WTC11 (cell line): ENCODE data around the gene FRMD4A. TPM values are rescaled to one million over a fixed set of nuclear protein-coding genes. Genes with fewer than 3 reads are reported as not detected.

Experiments used
- ATAC-seq: fragments of 200-7000 bp; cut with Tn5 transposase; 2 replicates; pipeline ENCODE4 v1.10.0; 2021; ENCODE audit warnings: mild to moderate bottlenecking, moderate library complexity
- CTCF ChIA-PET: fragments of 300-600 bp; sonication (Branson Sonifier 250); formaldehyde crosslinking; loops from one replicate; lab custom pipeline; 2021; ENCODE audit warnings: antibody characterized with exemption; lab: Charles Lee
- POLR2A ChIA-PET: fragments of 350-600 bp; sonication (Branson Sonifier 250); formaldehyde crosslinking; loops from one replicate; lab custom pipeline; 2021; ENCODE audit warnings: antibody characterized with exemption; lab: Charles Lee
- DNase-seq: peaks from one replicate; pipeline ENCODE4 v3.0.0; 2021; ENCODE audit warnings: low spot score
- H3K27ac Mint-ChIP-seq: 2 replicates; pipeline ENCODE4 v1.8.0; 2021; ENCODE audit warnings: mixed read lengths
- H3K27me3 Mint-ChIP-seq: 2 replicates; pipeline ENCODE4 v1.8.0; 2021; ENCODE audit warnings: low read depth, mild to moderate bottlenecking, moderate library complexity, mixed read lengths
- H3K36me3 Mint-ChIP-seq: 2 replicates; pipeline ENCODE4 v1.8.0; 2021; ENCODE audit warnings: mixed read lengths
- H3K4me1 Mint-ChIP-seq: 2 replicates; pipeline ENCODE4 v1.8.0; 2022; ENCODE audit warnings: mixed read lengths
- H3K4me3 Mint-ChIP-seq: 2 replicates; pipeline ENCODE4 v1.8.0; 2021; ENCODE audit warnings: mild to moderate bottlenecking, moderate library complexity, mixed read lengths
- H3K9me3 Mint-ChIP-seq: 2 replicates; pipeline ENCODE4 v1.8.0; 2021; ENCODE audit warnings: mixed read lengths
- CREB1 ChIP-seq: sonication (generic); formaldehyde crosslinking; IDR thresholded peaks from 2 replicates; pipeline ENCODE4 v1.8.0; 2023; ENCODE audit warnings: mild to moderate bottlenecking, missing genetic modification reagents
- CREM ChIP-seq: sonication (generic); formaldehyde crosslinking; IDR thresholded peaks from 2 replicates; pipeline ENCODE4 v1.8.1; 2022; ENCODE audit warnings: mild to moderate bottlenecking, missing genetic modification reagents, moderate library complexity
- ETV6 ChIP-seq: sonication (generic); formaldehyde crosslinking; IDR thresholded peaks from 2 replicates; pipeline ENCODE4 v1.8.1; 2022; ENCODE audit warnings: mild to moderate bottlenecking, missing genetic modification reagents
- GABPB1 ChIP-seq: sonication (generic); formaldehyde crosslinking; IDR thresholded peaks from 2 replicates; pipeline ENCODE4 v1.8.1; 2023; ENCODE audit warnings: mild to moderate bottlenecking, missing genetic modification reagents
- OVOL2 ChIP-seq: fragments of 250-450 bp; sonication (Bioruptor Pico); IDR thresholded peaks from 2 replicates; pipeline ENCODE4 v1.9.0; 2021; ENCODE audit warnings: mild to moderate bottlenecking, borderline replicate concordance
- PRRX2 ChIP-seq: fragments of 250-450 bp; sonication (Bioruptor Pico); IDR thresholded peaks from 2 replicates; pipeline ENCODE4 v1.8.0; 2021; ENCODE audit warnings: mild to moderate bottlenecking
- RELA ChIP-seq: sonication (generic); formaldehyde crosslinking; IDR thresholded peaks from 2 replicates; pipeline ENCODE4 v1.8.1; 2022; ENCODE audit warnings: missing genetic modification reagents, mild to moderate bottlenecking, borderline replicate concordance
- SMAD4 ChIP-seq: sonication (generic); formaldehyde crosslinking; IDR thresholded peaks from 2 replicates; pipeline ENCODE4 v1.8.0; 2022; ENCODE audit warnings: mild to moderate bottlenecking, missing genetic modification reagents
- SOX15 ChIP-seq: fragments of 250-450 bp; sonication (Bioruptor Pico); IDR thresholded peaks from 2 replicates; pipeline ENCODE4 v1.9.0; 2021; ENCODE audit warnings: mild to moderate bottlenecking
- TEAD4 ChIP-seq: sonication (generic); formaldehyde crosslinking; IDR thresholded peaks from 2 replicates; pipeline ENCODE4 v1.8.0; 2022; ENCODE audit warnings: mild to moderate bottlenecking, missing genetic modification reagents
- USF1 ChIP-seq: sonication (generic); formaldehyde crosslinking; IDR thresholded peaks from 2 replicates; pipeline ENCODE4 v1.8.0; 2022; ENCODE audit warnings: mild to moderate bottlenecking, missing genetic modification reagents
- ZNF532 ChIP-seq: fragments of 250-450 bp; sonication (Bioruptor Pico); IDR thresholded peaks from 2 replicates; pipeline ENCODE4 v1.9.0; 2021; ENCODE audit warnings: mild to moderate bottlenecking, borderline replicate concordance
- total RNA-seq: library from RNA; stranded (reverse); gene quantifications from 3 replicates; pipeline ENCODE4 v1.2.3, GENCODE V29; 2021
- TF ChIP-seq, protein P1 (sequence below): fragments of 250-450 bp; sonication (Bioruptor Pico); IDR thresholded peaks from 2 replicates; pipeline ENCODE4 v1.8.0; 2021; ENCODE audit warnings: mild to moderate bottlenecking
- TF ChIP-seq, protein P2 (sequence below): fragments of 250-450 bp; sonication (Bioruptor Pico); IDR thresholded peaks from 2 replicates; pipeline ENCODE4 v2.1.2; 2022; ENCODE audit warnings: mild to moderate bottlenecking, moderate library complexity
- TF ChIP-seq, protein P3 (sequence below): fragments of 250-450 bp; sonication (Bioruptor Pico); conservative IDR thresholded peaks from 2 replicates; pipeline ENCODE4 v1.9.0; 2021; ENCODE audit warnings: mild to moderate bottlenecking
- TF ChIP-seq, protein P4 (sequence below): fragments of 250-450 bp; sonication (Bioruptor Pico); IDR thresholded peaks from 2 replicates; pipeline ENCODE4 v1.9.0; 2021; ENCODE audit warnings: moderate library complexity, mild to moderate bottlenecking, inconsistent platforms, borderline replicate concordance
- TF ChIP-seq, protein P5 (sequence below): sonication (generic); formaldehyde crosslinking; IDR thresholded peaks from 2 replicates; pipeline ENCODE4 v1.8.0; 2023; ENCODE audit warnings: missing genetic modification reagents

The FRMD4A gene
- total RNA-seq, 1 experiment from 2014 or later: 35.5 TPM

DNA sequence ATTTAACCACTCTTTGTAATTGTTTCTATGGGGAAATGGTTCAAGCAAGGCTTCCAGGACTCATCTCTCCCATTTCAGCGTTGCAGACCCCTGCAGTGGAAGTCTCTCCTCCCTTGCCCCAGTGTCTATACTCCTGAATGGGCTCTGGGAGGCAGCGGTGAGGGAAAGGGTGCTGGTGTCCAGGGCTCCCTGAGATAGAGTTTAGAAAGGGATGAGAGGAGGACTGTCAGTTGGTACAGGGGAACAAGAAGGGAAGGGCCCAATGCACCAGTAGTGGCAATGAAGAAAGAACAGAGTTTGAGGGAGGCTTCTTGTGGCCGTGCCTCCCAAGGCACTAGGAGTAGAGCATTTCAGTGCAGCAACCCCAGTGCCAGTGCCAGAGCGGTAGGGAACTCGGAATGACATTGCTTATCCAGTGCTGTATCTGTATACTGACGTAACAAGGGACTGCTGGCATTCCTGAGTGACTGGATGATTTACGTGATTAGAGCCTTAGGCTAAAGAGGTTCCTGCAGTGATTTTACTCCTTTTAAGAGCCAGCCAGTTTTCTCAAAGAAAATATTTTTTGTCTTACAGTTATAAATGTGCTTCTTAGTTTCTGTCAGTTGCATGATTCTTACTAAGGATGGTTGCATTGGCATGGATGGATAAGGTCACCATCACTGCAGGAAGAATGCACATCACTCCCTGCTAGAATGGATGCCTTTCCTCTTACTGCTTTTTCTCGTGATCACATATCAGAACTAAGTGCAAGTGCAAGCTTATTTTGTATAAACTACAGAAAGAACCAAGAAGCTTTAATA, 716.0 kb downstream of the FRMD4A start:
- H3K27me3 Mint-ChIP-seq: no peaks in the 10 kb centered on the region
- peak; percentile 87 for ATAC-seq
- no peak overlapping the region for H3K4me3 Mint-ChIP-seq
- TF ChIP-seq ZNF532 (CRISPR knock-in tag) (no peak), TEAD4 (no peak), SOX15 (CRISPR knock-in tag) (no peak), ETV6 (no peak), CREM (CRISPR knock-in tag) (no peak), RELA (no peak), USF1 (CRISPR knock-in tag) (no peak), SMAD4 (CRISPR knock-in tag) (no peak), PRRX2 (no peak), CREB1 (no peak), GABPB1 (CRISPR knock-in tag) (no peak), OVOL2 (CRISPR knock-in tag) (no peak)
- TF ChIP-seq, protein P1, sequence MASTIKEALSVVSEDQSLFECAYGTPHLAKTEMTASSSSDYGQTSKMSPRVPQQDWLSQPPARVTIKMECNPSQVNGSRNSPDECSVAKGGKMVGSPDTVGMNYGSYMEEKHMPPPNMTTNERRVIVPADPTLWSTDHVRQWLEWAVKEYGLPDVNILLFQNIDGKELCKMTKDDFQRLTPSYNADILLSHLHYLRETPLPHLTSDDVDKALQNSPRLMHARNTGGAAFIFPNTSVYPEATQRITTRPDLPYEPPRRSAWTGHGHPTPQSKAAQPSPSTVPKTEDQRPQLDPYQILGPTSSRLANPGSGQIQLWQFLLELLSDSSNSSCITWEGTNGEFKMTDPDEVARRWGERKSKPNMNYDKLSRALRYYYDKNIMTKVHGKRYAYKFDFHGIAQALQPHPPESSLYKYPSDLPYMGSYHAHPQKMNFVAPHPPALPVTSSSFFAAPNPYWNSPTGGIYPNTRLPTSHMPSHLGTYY: no peak
- TF ChIP-seq, protein P2, sequence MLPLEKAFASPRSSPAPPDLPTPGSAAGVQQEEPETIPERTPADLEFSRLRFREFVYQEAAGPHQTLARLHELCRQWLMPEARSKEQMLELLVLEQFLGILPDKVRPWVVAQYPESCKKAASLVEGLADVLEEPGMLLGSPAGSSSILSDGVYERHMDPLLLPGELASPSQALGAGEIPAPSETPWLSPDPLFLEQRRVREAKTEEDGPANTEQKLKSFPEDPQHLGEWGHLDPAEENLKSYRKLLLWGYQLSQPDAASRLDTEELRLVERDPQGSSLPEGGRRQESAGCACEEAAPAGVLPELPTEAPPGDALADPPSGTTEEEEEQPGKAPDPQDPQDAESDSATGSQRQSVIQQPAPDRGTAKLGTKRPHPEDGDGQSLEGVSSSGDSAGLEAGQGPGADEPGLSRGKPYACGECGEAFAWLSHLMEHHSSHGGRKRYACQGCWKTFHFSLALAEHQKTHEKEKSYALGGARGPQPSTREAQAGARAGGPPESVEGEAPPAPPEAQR (CRISPR knock-in tag): no peak
- TF ChIP-seq, protein P3, sequence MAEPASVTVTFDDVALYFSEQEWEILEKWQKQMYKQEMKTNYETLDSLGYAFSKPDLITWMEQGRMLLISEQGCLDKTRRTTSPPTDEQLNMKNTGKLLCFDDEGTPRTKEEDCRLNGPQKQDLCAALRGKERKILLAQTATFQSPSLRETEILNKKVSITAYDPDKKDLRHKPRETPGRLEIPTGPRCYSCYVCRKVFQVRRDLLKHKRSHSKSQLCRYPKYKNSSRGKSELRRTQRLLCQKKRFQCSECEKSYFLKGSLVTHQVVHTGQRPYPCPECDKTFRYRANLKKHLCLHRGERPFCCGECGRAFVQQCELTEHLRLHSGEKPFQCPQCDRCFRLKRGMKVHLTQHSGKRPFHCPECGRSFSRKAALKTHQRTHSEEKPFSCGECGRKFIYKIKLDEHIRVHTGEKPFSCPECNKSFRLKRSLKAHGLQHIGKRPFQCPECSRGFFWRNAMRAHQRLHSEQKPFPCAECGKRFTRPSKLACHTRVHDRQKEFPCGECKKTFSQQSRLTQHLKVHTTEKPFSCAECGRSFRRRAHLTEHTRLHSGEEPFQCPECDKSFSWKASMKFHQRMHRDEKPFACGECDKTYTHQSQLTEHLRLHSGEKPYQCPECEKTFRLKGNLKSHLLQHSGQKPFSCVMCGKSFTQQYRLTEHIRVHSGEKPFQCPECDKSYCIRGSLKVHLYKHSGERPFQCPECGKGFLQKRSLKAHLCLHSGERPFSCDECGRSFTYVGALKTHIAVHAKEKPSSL (CRISPR knock-in tag): no peak
- TF ChIP-seq, protein P4, sequence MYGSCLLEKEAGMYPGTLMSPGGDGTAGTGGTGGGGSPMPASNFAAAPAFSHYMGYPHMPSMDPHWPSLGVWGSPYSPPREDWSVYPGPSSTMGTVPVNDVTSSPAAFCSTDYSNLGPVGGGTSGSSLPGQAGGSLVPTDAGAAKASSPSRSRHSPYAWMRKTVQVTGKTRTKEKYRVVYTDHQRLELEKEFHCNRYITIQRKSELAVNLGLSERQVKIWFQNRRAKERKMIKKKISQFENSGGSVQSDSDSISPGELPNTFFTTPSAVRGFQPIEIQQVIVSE: no peak
- TF ChIP-seq, protein P5, sequence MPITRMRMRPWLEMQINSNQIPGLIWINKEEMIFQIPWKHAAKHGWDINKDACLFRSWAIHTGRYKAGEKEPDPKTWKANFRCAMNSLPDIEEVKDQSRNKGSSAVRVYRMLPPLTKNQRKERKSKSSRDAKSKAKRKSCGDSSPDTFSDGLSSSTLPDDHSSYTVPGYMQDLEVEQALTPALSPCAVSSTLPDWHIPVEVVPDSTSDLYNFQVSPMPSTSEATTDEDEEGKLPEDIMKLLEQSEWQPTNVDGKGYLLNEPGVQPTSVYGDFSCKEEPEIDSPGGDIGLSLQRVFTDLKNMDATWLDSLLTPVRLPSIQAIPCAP: no peak
- peaks cover 28% of the 10 kb centered on the region for H3K4me1 Mint-ChIP-seq
- POLR2A ChIA-PET: interaction anchor here (0.7 kb wide), 1 partner anchor 263 kb away, joined by 4 read pairs; no protein-coding TSS in a partner anchor
- peak; percentile 31 for DNase-seq
- no peaks in the 10 kb centered on the region for H3K9me3 Mint-ChIP-seq
- H3K36me3 Mint-ChIP-seq: peaks cover 26% of the 10 kb centered on the region
- CTCF ChIA-PET: interaction anchor here (0.6 to 0.7 kb wide), 2 partner anchors 159 to 495 kb away, joined by 3 to 4 read pairs; no protein-coding TSS in a partner anchor
- H3K27ac Mint-ChIP-seq: peak overlapping the region; percentile 75; the same call in 1 of the 2 replicates
